Peyer's patch (tissue), 4 donors: ENCODE measurements around the gene HSD3B1.
"Not testable (repeated sequence)": the region's sequence is repeated elsewhere in the genome, so short reads cannot be mapped to it uniquely, and the experiment has no call there.

ENCODE experiments used
- CTCF ChIP-seq, 6 experiments: fragments of 450-650 bp in 4 of 6; fragments of 200-600 bp in 2 of 6; sonication (generic) in 1 of 6; IDR thresholded peaks; one replicate each; pipeline ENCODE4 v1.5.1; 2017 to 2019; ENCODE audit warnings: antibody characterized with exemption in 6 of 6, mild to moderate bottlenecking in 3 of 6, moderate library complexity in 1 of 6
- POLR2A ChIP-seq, 2 donors: fragments of 450-650 bp; IDR thresholded peaks; one replicate each; pipeline ENCODE4 v1.5.1; 2017; ENCODE audit warnings: antibody characterized with exemption in 2 of 2, mild to moderate bottlenecking in 2 of 2, moderate library complexity in 2 of 2

GRCh38 chr1:119553302-119554071, 46.5 kb downstream of the HSD3B1 start:
- not testable (repeated sequence) for TF ChIP-seq CTCF, POLR2A (IDR thresholded peaks at IDR 0.05)
